Endometrium (tissue), 2 donors: ENCODE results near the gene YJEFN3.

ENCODE experiments used
- FAIRE-seq: peaks from 2 replicates; lab custom pipeline; 2012; peaks lifted over from hg19 to GRCh38; lab: Jason Lieb, UNC
- donor health status: control.
- donor health status: control.

The YJEFN3 gene

GRCh38 chr19:19540064-19540714, 11.5 kb downstream of the YJEFN3 start:
- no peak for FAIRE-seq

GRCh38 chr19:19540715-19541515, 12.2 kb downstream of the YJEFN3 start:
- no peak for FAIRE-seq

- no peak for FAIRE-seq
These were observed 12.9 kb downstream of the YJEFN3 start for GRCh38 chr19:19541616-19542015.

- FAIRE-seq, result no peak
These were observed 13.8 kb downstream of the YJEFN3 start for GRCh38 chr19:19542507-19542906.

GRCh38 chr19:19543101-19543500, 14.4 kb downstream of the YJEFN3 start:
- no peak for FAIRE-seq

GRCh38 chr19:19543640-19544039, 14.9 kb downstream of the YJEFN3 start:
- FAIRE-seq, result no peak

GRCh38 chr19:19544257-19544953, 15.7 kb downstream of the YJEFN3 start:
- FAIRE-seq, result no peak

GRCh38 chr19:19544954-19545591, 16.4 kb downstream of the YJEFN3 start:
- FAIRE-seq, result no peak

- FAIRE-seq, result no peak
These were observed 17.0 kb downstream of the YJEFN3 start for GRCh38 chr19:19545707-19546106.

GRCh38 chr19:19546751-19547162, 18.0 kb downstream of the YJEFN3 start:
- FAIRE-seq, result no peak

- FAIRE-seq, result no peak
These were observed 19.1 kb downstream of the YJEFN3 start for GRCh38 chr19:19547674-19548336.

GRCh38 chr19:19548915-19549759, 20.4 kb downstream of the YJEFN3 start:
- no peak for FAIRE-seq

GRCh38 chr19:19549804-19550464, 21.2 kb downstream of the YJEFN3 start:
- no peak for FAIRE-seq

- no peak for FAIRE-seq
These were observed 21.8 kb downstream of the YJEFN3 start for GRCh38 chr19:19550485-19550929.

GRCh38 chr19:19550972-19551852, 22.5 kb downstream of the YJEFN3 start:
- no peak for FAIRE-seq

- FAIRE-seq, result no peak
These were observed 23.1 kb downstream of the YJEFN3 start for GRCh38 chr19:19551853-19552192.

GRCh38 chr19:19552798-19553197, 24.1 kb downstream of the YJEFN3 start:
- FAIRE-seq, result no peak

- no peak for FAIRE-seq
These were observed 25.0 kb downstream of the YJEFN3 start for GRCh38 chr19:19553670-19554069.
